H1 (cell line): ENCODE data around the gene SMPX. TPM values are rescaled to one million over a fixed set of nuclear protein-coding genes. Genes with fewer than 3 reads are reported as not detected.

Source experiments
- CTCF ChIA-PET: fragments of 300-600 bp; sonication (Branson Sonifier 250); formaldehyde crosslinking; loops from one replicate; lab custom pipeline; 2021; ENCODE audit not compliant: partially characterized antibody; lab: Charles Lee
- POLR2A ChIA-PET: fragments of 300-600 bp; sonication (Branson Sonifier 250); formaldehyde crosslinking; loops from one replicate; lab custom pipeline; 2021; ENCODE audit warnings: inconsistent platforms; ENCODE audit not compliant: partially characterized antibody; lab: Charles Lee
- DNase-seq, 2 experiments: peaks; one replicate each; pipeline versions ENCODE4 v3.0.0 to v3.0.0-alpha.2; 2010 to 2022; ENCODE audit warnings: low spot score in 2 of 2, low read depth in 1 of 2, mixed read lengths in 1 of 2
- FAIRE-seq: peaks from 2 replicates; lab custom pipeline; 2011; peaks lifted over from hg19 to GRCh38; lab: Jason Lieb, UNC
- H2AFZ ChIP-seq: 2 replicates; pipeline ENCODE4 v1.8.1; 2012; ENCODE audit warnings: low read length, inconsistent platforms
- H2AK5ac ChIP-seq: 2 replicates; pipeline ENCODE4 v1.6.1; 2013; ENCODE audit warnings: low read depth, low read length
- H2BK120ac ChIP-seq: replicated peaks from 2 replicates; pipeline ENCODE3; 2013; ENCODE audit warnings: low read depth, low read length, inconsistent platforms
- H2BK12ac ChIP-seq: 2 replicates; pipeline ENCODE4 v1.6.1; 2013; ENCODE audit warnings: low read depth, low read length
- H2BK15ac ChIP-seq: 2 replicates; pipeline ENCODE4 v1.6.1; 2013; ENCODE audit warnings: low read length
- H2BK20ac ChIP-seq: 2 replicates; pipeline ENCODE4 v1.6.1; 2013; ENCODE audit warnings: low read length
- H2BK5ac ChIP-seq: 2 replicates; pipeline ENCODE4 v1.6.1; 2013; ENCODE audit warnings: low read depth, low read length
- H3K14ac ChIP-seq: 2 replicates; pipeline ENCODE4 v1.6.1; 2013; ENCODE audit warnings: inconsistent platforms; ENCODE audit not compliant: insufficient read length
- H3K18ac ChIP-seq: 2 replicates; pipeline ENCODE4 v1.6.1; 2013; ENCODE audit warnings: low read length; ENCODE audit errors: extremely low read depth
- H3K23ac ChIP-seq: 2 replicates; pipeline ENCODE4 v1.6.1; 2013; ENCODE audit warnings: inconsistent platforms; ENCODE audit not compliant: insufficient read length
- H3K23me2 ChIP-seq: 2 replicates; pipeline ENCODE4 v1.6.1; 2013; ENCODE audit warnings: low read depth, low read length
- H3K27ac ChIP-seq: 2 replicates; pipeline ENCODE4 v1.6.1; 2011; ENCODE audit warnings: low read depth, low read length, inconsistent platforms
- H3K27me3 ChIP-seq, 4 experiments: replicated peaks in 1 of 4; 1 replicate in 1 of 4; 2 replicates in 3 of 4; pipeline versions ENCODE4 v1.6.1 to v1.8.1; 2011 to 2013; ENCODE audit warnings: low read length in 3 of 4, mild to moderate bottlenecking in 3 of 4, inconsistent platforms in 2 of 4, mixed read lengths in 2 of 4, moderate library complexity in 1 of 4; ENCODE audit not compliant: control insufficient read depth in 3 of 4, insufficient read depth in 3 of 4; ENCODE audit errors: extremely low read depth in 1 of 4
- H3K36me3 ChIP-seq, 4 experiments: 2 replicates each; pipeline versions ENCODE4 v1.6.1 to v1.8.1; 2011 to 2013; ENCODE audit warnings: mild to moderate bottlenecking in 4 of 4, low read length in 3 of 4, moderate library complexity in 2 of 4, control low read depth in 1 of 4, inconsistent platforms in 1 of 4; ENCODE audit not compliant: insufficient read depth in 4 of 4, control insufficient read depth in 2 of 4
- H3K4ac ChIP-seq: replicated peaks from 2 replicates; pipeline ENCODE3; 2013; ENCODE audit warnings: low read length, low read depth, mixed read lengths, inconsistent platforms; ENCODE audit not compliant: insufficient read length
- H3K4me1 ChIP-seq, 4 experiments: replicated peaks in 1 of 4; 1 replicate in 1 of 4; 2 replicates in 3 of 4; pipeline versions ENCODE4 v1.6.1 to v1.8.1; 2011 to 2013; ENCODE audit warnings: low read length in 3 of 4, inconsistent platforms in 2 of 4, mixed read lengths in 1 of 4; ENCODE audit not compliant: insufficient read depth in 4 of 4, control insufficient read depth in 3 of 4
- H3K4me2 ChIP-seq, 2 experiments: 2 replicates each; pipeline versions ENCODE4 v1.6.1 to v1.8.1; 2011 to 2013; ENCODE audit warnings: low read depth in 2 of 2, low read length in 2 of 2, control low read depth in 1 of 2, inconsistent platforms in 1 of 2, mild to moderate bottlenecking in 1 of 2; ENCODE audit not compliant: insufficient read depth in 1 of 2
- H3K4me3 ChIP-seq, 4 experiments: fragments of 200-600, 300-600 bp in 1 of 4; sonication (generic), shearing (Covaris generic), sonication (Bioruptor Twin) in 1 of 4; 2 replicates each; pipeline versions ENCODE4 v1.5.1 to v1.8.1; 2011 to 2016; ENCODE audit warnings: low read length in 4 of 4, low read depth in 3 of 4, control low read depth in 2 of 4, inconsistent platforms in 2 of 4, mild to moderate bottlenecking in 2 of 4, mixed read lengths in 1 of 4, moderate library complexity in 1 of 4; ENCODE audit not compliant: insufficient read depth in 2 of 4; ENCODE audit errors: extremely low read depth in 1 of 4
- H3K56ac ChIP-seq: replicated peaks from 2 replicates; pipeline ENCODE3; 2013; ENCODE audit warnings: low read depth, mild to moderate bottlenecking, mixed read lengths, low read length, inconsistent platforms; ENCODE audit not compliant: insufficient read length
- H3K79me1 ChIP-seq: 2 replicates; pipeline ENCODE4 v1.6.1; 2013; ENCODE audit warnings: low read depth, low read length, control low read depth
- H3K79me2 ChIP-seq, 2 experiments: 2 replicates each; pipeline versions ENCODE4 v1.6.1 to v1.8.1; 2012 to 2013; ENCODE audit warnings: low read length in 2 of 2, mild to moderate bottlenecking in 2 of 2, inconsistent platforms in 1 of 2; ENCODE audit not compliant: insufficient read depth in 2 of 2, control insufficient read depth in 1 of 2
- H3K9ac ChIP-seq, 4 experiments: replicated peaks in 1 of 4; 1 replicate in 1 of 4; 2 replicates in 3 of 4; pipeline versions ENCODE4 v1.6.1 to v1.8.1; 2011 to 2013; ENCODE audit warnings: low read depth in 3 of 4, low read length in 3 of 4, control low read depth in 2 of 4, mild to moderate bottlenecking in 2 of 4, moderate library complexity in 2 of 4, inconsistent platforms in 1 of 4; ENCODE audit errors: extremely low read depth in 1 of 4
- H3K9me3 ChIP-seq, 2 experiments: 2 replicates each; pipeline versions ENCODE4 v1.6.1 to v1.8.1; 2012 to 2013; ENCODE audit warnings: mild to moderate bottlenecking in 2 of 2, moderate library complexity in 2 of 2, control low read depth in 1 of 2, inconsistent platforms in 1 of 2, low read depth in 1 of 2, low read length in 1 of 2, mixed read lengths in 1 of 2; ENCODE audit not compliant: insufficient read depth in 2 of 2
- H4K20me1 ChIP-seq, 2 experiments: replicated peaks in 1 of 2; 2 replicates each; pipeline versions ENCODE3 to v1.8.1; 2011 to 2013; ENCODE audit warnings: inconsistent platforms in 2 of 2, low read length in 2 of 2, mild to moderate bottlenecking in 1 of 2; ENCODE audit not compliant: insufficient read depth in 2 of 2, control insufficient read depth in 1 of 2
- H4K5ac ChIP-seq: 2 replicates; pipeline ENCODE4 v1.6.1; 2013; ENCODE audit warnings: low read length, low read depth, mixed read lengths, inconsistent platforms; ENCODE audit not compliant: insufficient read length
- H4K8ac ChIP-seq: 2 replicates; pipeline ENCODE4 v1.8.0; 2013; ENCODE audit warnings: mild to moderate bottlenecking, moderate library complexity, low read length, inconsistent platforms; ENCODE audit not compliant: insufficient read depth; ENCODE audit errors: extremely low read depth
- H4K91ac ChIP-seq: replicated peaks from 2 replicates; pipeline ENCODE3; 2013; ENCODE audit warnings: low read length, mixed read lengths, inconsistent platforms; ENCODE audit not compliant: insufficient read length
- BCL11A ChIP-seq, 2 experiments: IDR thresholded peaks; one replicate each; pipeline ENCODE4 v1.6.1; 2011; ENCODE audit warnings: low read depth in 2 of 2, low read length in 2 of 2, mild to moderate bottlenecking in 2 of 2
- CBX5 ChIP-seq: fragments of 300-800, 300-1000 bp; sonication (generic); IDR thresholded peaks from 2 replicates; pipeline ENCODE4 v1.7.1; 2016; ENCODE audit warnings: antibody characterized with exemption, low read length, low read depth
- CBX8 ChIP-seq: fragments of 300-800, 300-1000 bp; sonication (generic); IDR thresholded peaks from 2 replicates; pipeline ENCODE4 v1.7.1; 2016; ENCODE audit warnings: low read depth, low read length, borderline replicate concordance
- EGR1 ChIP-seq: IDR thresholded peaks from 2 replicates; pipeline ENCODE4 v1.6.1; 2011; ENCODE audit warnings: low read depth, low read length, borderline replicate concordance
- EZH2 ChIP-seq: fragments of 200-600 bp; sonication (generic); IDR thresholded peaks from 2 replicates; pipeline ENCODE4 v1.7.1; 2012; ENCODE audit warnings: low read depth, mild to moderate bottlenecking, moderate library complexity, low read length, inconsistent platforms; ENCODE audit not compliant: severe bottlenecking
- GABPA ChIP-seq: IDR thresholded peaks from 2 replicates; pipeline ENCODE4 v1.6.1; 2011; ENCODE audit warnings: mild to moderate bottlenecking, low read length, moderate library complexity, borderline replicate concordance; ENCODE audit not compliant: insufficient read depth
- JUND ChIP-seq: IDR thresholded peaks from 2 replicates; pipeline ENCODE4 v1.6.1; 2011; ENCODE audit warnings: mild to moderate bottlenecking, improper control_type of control experiment, low read length
- MAFK ChIP-seq: IDR thresholded peaks from 2 replicates; pipeline ENCODE4 v1.6.1; 2012; ENCODE audit warnings: low read depth, mild to moderate bottlenecking, improper control_type of control experiment, low read length
- NANOG ChIP-seq: IDR thresholded peaks from 2 replicates; pipeline ENCODE4 v1.6.1; 2011; ENCODE audit warnings: low read length, low read depth, mild to moderate bottlenecking, inconsistent platforms; ENCODE audit not compliant: insufficient read depth, poor library complexity, severe bottlenecking
- POLR2AphosphoS5 ChIP-seq: IDR thresholded peaks from 2 replicates; pipeline ENCODE4 v1.6.1; 2011; ENCODE audit warnings: low read depth, low read length
- POU5F1 ChIP-seq: IDR thresholded peaks from 2 replicates; pipeline ENCODE4 v1.6.1; 2011; ENCODE audit warnings: low read depth, mild to moderate bottlenecking, low read length, moderate library complexity
- SAP30 ChIP-seq: fragments of 300-600 bp; sonication (generic); IDR thresholded peaks from 2 replicates; pipeline ENCODE4 v1.7.1; 2012; ENCODE audit warnings: low read length, moderate library complexity, mild to moderate bottlenecking, inconsistent platforms; ENCODE audit not compliant: insufficient read depth, insufficient replicate concordance
- SP1 ChIP-seq: IDR thresholded peaks from 2 replicates; pipeline ENCODE4 v1.6.1; 2011; ENCODE audit warnings: low read depth, low read length
- TCF12 ChIP-seq: IDR thresholded peaks from 2 replicates; pipeline ENCODE4 v1.6.1; 2011; ENCODE audit warnings: low read depth, mild to moderate bottlenecking, low read length
- TEAD4 ChIP-seq: IDR thresholded peaks from 2 replicates; pipeline ENCODE4 v1.6.1; 2012; ENCODE audit warnings: low read depth, low read length, inconsistent platforms, mixed read lengths
- YY1 ChIP-seq: IDR thresholded peaks from 2 replicates; pipeline ENCODE4 v1.6.1; 2011; ENCODE audit warnings: low read depth, mild to moderate bottlenecking, low read length
- WGBS, 2 experiments: shearing (Covaris generic) in 1 of 2; methylation state at CpG; one replicate each; pipeline versions ENCODE4 v1.1.6 to v1.1.7; 2013 to 2015; ENCODE audit warnings: low lambda C conversion rate in 2 of 2, mixed read lengths in 2 of 2, inconsistent platforms in 1 of 2, low coverage in 1 of 2, missing lambda C conversion rate in 1 of 2; ENCODE audit not compliant: insufficient replicate concordance in 2 of 2, insufficient coverage in 1 of 2, insufficient read length in 1 of 2; ENCODE audit errors: extremely low coverage in 1 of 2, missing lambda C conversion rate in 1 of 2; 5-methylcytosine and 5-hydroxymethylcytosine counted together
- polyA plus RNA-seq, 7 experiments: library from polyadenylated mRNA; depleted of rRNA in 3 of 7; stranded (reverse) in 5 of 7; unstranded in 2 of 7; fragments of >200 nt in 5 of 7; fragments of 200-250 nt in 2 of 7; gene quantifications; 1 replicate in 5 of 7; 2 replicates in 1 of 7; 4 replicates in 1 of 7; pipeline versions ENCODE4 v1.2.1 to v1.2.3, GENCODE V29; 2011 to 2013; ENCODE audit warnings: missing spikeins in 2 of 7, mixed read lengths in 2 of 7
- total RNA-seq: library from RNA; stranded (reverse); fragmentation: NEBNext Ultra II Directional; extraction: Animal tissue kit (Norgen Biotek cat#: 25700); gene quantifications from 2 replicates; pipeline ENCODE4 v1.2.1, GENCODE V29; 2021

The SMPX gene
- total and polyA plus RNA-seq, 2 of the 8 experiments (the other 6 are each of a cell fraction or from before 2014, with no cell fraction given), result not detected

- Histone ChIP-seq H4K8ac (no peak overlapping the region), H3K79me1 (no peaks in the 10 kb centered on the region), H3K4ac (no peak overlapping the region), H3K14ac (no peak overlapping the region), H2BK15ac (no peak overlapping the region), H2AK5ac (no peak overlapping the region), H3K9ac (no peak overlapping the region), H3K79me2 (no peaks in the 10 kb centered on the region), H3K4me2 (no peak overlapping the region), H3K23me2 (no peaks in the 10 kb centered on the region), H3K4me1 (peaks cover 0 to 15% (median under 1%) of the 10 kb centered on the region in 4 experiments; a peak in 2 of 7 replicates), H3K9me3 (no peaks in the 10 kb centered on the region), H3K4me3 (no peak overlapping the region), H2BK5ac (no peak overlapping the region), H2BK20ac (no peak overlapping the region), H3K18ac (no peak overlapping the region), H4K91ac (no peak overlapping the region), H2BK12ac (no peak overlapping the region), H4K5ac (no peak overlapping the region), H2BK120ac (no peak overlapping the region), H3K56ac (no peak overlapping the region), H3K27me3 (no peaks in the 10 kb centered on the region), H3K27ac (no peak overlapping the region), H4K20me1 (no peaks in the 10 kb centered on the region), H3K36me3 (no peaks in the 10 kb centered on the region), H3K23ac (no peak overlapping the region), H2AFZ (no peak overlapping the region)
- FAIRE-seq (no peak), DNase-seq (no peak)
- WGBS, 2 experiments, result 57% methylated on average over 1 of the region's 1 CpG; no CpG with 5 or more reads in 1 of the 2 experiments
- ChIA-PET POLR2A (no interaction called here), CTCF (interaction anchor here (0.9 to 1.5 kb wide), 4 partner anchors 11 to 177 kb away, joined by 3 to 6 read pairs (median 4); no protein-coding TSS in a partner anchor)
- TF ChIP-seq NANOG (no peak), YY1 (no peak), SP1 (no peak), CBX5 (no peak), SAP30 (no peak), JUND (no peak), EGR1 (no peak), TEAD4 (no peak), EZH2 (no peak), CBX8 (no peak), TCF12 (no peak), POU5F1 (no peak), BCL11A (IDR thresholded peaks at IDR 0.05; ENCODE audit: low read depth in 2 of 2, low read length in 2 of 2) (no peak), MAFK (no peak), POLR2AphosphoS5 (no peak), GABPA (no peak)
Observed at GRCh38 chrX:21744721-21745120, 13.2 kb downstream of the SMPX start.
